Umbilical cord (tissue), 2 donors: Measurements from ENCODE around the gene FAM131A. TPM values are rescaled to one million over a fixed set of nuclear protein-coding genes. Genes with fewer than 3 reads are reported as not detected.

Experiments used
- DNase-seq: peaks from one replicate; pipeline ENCODE4 v3.0.0-alpha.2; 2015; ENCODE audit warnings: low spot score
- total RNA-seq: library from RNA; depleted of rRNA; stranded (reverse); fragments of >200 nt; gene quantifications from one replicate; pipeline ENCODE4 v1.2.3, GENCODE V29; 2014; ENCODE audit warnings: low replicate concordance; ENCODE audit not compliant: insufficient read depth

The FAM131A gene
- total RNA-seq, 1 donor from 2014 or later, result 13.2 TPM

- no peak for DNase-seq
Measured at GRCh38 chr3:184377374-184377773, 40.0 kb downstream of the FAM131A start.

DNA sequence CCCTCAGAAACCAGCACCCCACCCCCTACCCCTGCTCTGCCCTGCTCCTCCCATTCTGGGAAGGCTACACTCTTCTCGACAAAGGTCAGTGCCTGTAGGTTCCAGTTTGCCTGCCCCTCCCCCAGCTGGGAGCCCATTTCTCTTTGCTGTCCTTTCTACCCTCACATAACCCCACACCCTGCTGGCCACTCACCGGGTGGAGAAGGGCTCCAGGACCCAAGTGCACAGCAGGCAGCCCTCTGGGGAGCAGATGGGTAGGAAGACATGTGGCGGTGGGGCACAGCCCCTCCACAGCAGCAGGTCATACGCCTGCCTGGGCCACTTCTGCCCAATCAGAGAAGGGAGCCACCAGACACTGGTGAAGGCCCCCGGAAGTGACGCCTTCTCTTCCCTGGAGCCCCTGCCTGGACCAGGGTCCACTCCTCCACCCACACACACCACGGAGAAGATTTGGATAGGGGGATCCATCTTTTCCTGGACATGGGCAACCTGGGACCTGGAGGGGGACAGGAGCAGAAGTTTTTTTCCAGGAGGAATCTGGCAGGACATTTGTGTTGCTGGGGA is 40.6 kb downstream of the FAM131A start, which contains the start of gene THPO:
THPO (minus strand) TSS at position 326 of the 564 bp plus-strand sequence. CDS start 1,948 bp downstream, outside the sequence.
- no peak for DNase-seq

GRCh38 chr3:184378651-184379357 is 41.4 kb downstream of the FAM131A start:
- no peak for DNase-seq

DNA sequence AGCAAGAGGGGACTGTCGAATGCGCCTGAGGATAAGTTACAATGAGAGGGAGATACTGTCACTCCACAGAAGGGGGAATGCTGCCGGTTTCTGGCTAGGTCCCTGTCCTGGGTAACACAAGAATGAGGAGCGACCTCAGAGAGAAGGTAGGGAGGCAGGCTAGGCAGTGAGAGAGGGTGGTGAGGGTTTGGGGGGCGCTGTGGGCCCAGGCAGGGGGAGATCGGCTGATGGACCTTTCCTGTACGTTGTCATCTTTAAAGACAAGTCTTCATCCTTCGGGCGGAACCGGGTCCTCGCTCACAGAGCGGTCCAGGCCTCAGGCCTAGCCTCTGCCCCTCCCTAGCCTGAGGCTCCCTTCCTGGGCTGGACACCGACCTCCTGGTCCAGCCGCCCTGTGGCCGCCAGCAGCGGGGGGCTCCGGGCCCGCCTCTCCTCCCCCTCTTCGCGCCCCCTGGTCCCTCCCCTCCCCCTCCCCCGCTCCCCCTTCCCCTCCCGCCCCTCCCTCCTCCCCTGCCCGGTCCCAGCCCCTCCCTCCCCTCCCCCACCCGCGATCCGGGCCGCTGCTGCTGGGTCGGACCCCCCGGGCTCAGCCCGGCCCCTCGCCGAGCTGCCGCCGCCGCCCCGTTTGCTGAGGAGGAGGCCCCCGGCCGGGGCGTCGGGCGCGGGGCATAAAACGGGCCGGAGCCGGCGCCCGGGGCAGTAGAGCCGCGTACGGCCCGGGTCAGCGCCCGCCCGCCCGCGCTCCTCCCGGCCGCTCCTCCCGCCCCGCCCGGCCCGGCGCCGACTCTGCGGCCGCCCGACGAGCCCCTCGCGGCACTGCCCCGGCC is 42.2 kb downstream of the FAM131A start, which contains the start of gene CHRD:
CHRD (plus strand) TSS at position 697 of the 827 bp plus-strand sequence. CDS start 265 bp downstream, outside the sequence.
- peak; percentile 13 for DNase-seq

DNA sequence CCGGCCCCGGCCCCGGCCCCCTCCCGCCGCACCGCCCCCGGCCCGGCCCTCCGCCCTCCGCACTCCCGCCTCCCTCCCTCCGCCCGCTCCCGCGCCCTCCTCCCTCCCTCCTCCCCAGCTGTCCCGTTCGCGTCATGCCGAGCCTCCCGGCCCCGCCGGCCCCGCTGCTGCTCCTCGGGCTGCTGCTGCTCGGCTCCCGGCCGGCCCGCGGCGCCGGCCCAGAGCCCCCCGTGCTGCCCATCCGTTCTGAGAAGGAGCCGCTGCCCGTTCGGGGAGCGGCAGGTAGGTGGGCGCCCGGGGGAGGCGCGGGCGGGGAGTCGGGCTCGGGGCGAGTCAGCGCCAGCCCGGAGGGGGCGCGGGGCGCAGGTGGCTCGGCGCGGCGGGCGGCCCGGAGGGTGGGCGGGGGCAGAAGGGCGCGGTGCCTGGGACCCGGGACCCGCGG is 42.8 kb downstream of the FAM131A start:
- DNase-seq, result peak; percentile 61

DNA sequence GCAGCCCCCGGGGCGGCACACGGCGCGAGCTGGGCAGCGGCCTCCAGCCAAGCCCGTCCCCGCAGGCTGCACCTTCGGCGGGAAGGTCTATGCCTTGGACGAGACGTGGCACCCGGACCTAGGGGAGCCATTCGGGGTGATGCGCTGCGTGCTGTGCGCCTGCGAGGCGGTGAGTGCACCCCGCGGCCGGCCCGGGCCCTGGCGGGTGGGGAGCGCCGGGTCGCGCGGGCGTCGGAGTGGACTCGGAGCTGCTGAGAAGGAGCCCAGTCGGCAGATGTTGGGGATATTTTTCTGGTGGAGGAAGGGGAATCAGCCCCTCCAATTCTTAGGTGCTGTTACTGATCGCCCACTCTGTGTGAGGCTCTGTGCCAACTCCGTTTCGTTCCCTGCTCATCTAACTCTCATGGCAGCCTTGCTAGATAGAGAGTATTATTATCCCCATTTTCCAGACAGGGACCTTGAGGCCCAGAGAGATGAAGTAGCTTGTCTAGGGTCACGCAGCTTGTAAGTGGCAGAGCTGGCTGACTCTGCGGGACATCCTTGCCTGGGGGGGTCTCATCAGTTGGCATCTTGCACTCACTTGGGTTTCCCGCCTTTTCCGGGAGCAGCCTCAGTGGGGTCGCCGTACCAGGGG is 43.3 kb downstream of the FAM131A start:
- DNase-seq, result no peak

GRCh38 chr3:184381261-184382224 is 44.1 kb downstream of the FAM131A start:
- DNase-seq, result peak; percentile 26

GRCh38 chr3:184382326-184383032 is 45.1 kb downstream of the FAM131A start:
- no peak for DNase-seq

DNA sequence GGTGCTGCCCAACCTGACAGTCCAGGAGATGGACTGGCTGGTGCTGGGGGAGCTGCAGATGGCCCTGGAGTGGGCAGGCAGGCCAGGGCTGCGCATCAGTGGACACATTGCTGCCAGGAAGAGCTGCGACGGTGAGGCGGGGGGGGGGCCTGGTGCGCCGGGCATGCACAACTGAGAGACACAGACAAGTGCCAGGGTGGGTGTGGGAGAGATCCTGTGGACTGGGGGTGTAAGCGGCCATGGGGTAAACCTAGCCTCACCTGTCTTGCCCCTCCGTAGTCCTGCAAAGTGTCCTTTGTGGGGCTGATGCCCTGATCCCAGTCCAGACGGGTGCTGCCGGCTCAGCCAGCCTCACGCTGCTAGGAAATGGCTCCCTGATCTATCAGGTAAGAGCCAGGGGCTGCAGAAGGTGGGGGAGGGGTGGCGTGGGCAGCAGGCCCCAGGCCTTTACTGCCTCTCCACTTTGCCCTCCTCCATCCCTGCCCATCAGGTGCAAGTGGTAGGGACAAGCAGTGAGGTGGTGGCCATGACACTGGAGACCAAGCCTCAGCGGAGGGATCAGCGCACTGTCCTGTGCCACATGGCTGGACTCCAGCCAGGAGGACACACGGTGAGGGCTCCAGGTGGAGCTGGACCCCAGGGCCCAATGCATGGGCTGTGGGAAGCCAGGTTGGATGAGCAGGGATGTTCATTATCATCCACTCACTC is 45.8 kb downstream of the FAM131A start:
- no peak for DNase-seq

- no peak for DNase-seq
Measured at GRCh38 chr3:184384342-184384741, 46.9 kb downstream of the FAM131A start.

DNA sequence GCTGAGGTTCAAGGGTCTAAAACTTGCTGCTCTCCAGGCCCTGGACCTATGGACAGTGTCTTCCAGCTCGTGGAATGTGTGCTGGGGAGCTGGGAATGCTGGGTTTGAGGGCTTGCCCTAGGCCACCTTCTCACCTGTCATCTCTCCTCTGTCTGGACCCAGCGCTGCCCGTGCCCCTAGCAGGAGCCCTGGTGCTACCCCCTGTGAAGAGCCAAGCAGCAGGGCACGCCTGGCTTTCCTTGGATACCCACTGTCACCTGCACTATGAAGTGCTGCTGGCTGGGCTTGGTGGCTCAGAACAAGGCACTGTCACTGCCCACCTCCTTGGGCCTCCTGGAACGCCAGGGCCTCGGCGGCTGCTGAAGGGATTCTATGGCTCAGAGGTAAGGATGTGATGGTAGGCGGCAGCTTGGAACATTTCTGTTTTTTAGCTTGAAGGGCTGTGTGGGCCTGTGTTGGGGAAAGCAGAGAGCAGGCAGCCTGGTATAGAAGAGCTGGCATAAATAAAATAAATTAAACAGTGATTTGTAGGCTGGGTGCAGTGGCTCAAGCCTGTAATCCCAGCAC is 47.5 kb downstream of the FAM131A start:
- no peak for DNase-seq

GRCh38 chr3:184386047-184386806 is 48.8 kb downstream of the FAM131A start:
- no peak for DNase-seq

DNA sequence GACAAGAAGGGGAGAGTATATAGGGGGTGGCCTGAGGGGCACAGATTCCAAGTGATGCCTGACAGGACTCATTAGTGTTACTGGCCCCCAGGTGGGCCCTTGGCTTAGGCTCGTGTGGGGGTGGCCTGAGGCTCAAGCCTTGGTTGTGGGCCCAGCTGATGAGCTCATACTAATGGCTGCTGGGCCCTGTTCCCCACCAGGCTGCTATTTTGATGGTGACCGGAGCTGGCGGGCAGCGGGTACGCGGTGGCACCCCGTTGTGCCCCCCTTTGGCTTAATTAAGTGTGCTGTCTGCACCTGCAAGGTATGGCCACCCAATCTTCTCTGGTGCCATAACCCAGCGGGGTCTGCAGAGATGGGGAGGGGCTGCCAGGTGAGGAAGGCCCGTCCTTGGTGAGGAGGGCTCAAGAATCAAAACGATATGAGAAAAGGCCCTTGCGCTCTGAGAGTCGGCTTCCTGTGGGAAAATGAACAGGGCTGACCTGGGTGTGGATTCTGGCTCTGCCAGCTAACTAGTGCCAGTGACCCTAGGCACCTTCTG is 49.8 kb downstream of the FAM131A start:
- no peak for DNase-seq

GRCh38 chr3:184388164-184388935 is 51.0 kb downstream of the FAM131A start:
- DNase-seq, result no peak

DNA sequence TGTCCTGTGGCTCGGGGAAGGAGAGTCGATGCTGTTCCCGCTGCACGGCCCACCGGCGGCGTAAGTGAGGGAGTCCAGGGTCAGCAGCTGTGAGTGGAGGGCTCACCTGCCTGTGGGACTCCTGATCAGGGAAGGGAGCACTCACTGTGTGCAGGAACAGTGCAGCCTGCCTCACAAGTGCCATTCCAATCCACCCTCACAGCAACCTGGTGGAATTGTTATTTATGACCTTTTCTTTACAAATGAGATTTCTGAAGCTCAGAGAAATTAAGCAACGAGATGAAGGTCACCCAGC is 51.5 kb downstream of the FAM131A start:
- no peak for DNase-seq

GRCh38 chr3:184389384-184389783 is 52.0 kb downstream of the FAM131A start:
- DNase-seq, result no peak

DNA sequence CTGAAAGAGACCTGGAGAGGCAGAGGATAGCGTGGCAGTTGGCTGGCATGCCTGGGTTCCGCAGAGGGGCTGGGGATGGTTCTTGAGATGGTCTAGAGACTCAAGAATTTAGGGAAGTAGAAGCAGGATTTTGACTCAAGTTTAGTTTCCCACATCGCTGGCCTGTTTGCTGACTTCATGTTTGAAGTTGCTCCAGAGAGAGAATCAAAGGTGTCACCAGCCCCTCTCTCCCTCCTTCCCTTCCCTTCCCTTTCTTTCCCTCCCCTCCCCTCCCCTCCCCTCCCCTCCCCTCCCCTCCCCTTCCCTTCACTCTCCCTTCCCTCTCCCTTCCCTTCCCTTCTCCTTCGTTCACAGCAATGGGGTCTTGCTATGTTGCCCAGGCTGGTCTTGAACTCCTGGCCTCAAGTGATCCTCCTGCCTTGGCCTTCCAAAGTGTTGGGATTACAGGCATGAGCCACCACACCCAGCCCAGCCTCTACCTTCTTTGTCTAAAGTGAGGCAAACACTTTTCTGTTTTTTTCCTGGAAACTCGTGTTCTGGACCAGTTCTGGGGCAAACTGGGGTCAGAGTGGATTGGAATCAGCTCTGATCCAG is 52.6 kb downstream of the FAM131A start:
- no peak for DNase-seq
